ENCODE measurements around the gene TBC1D10A.

TBC1D10A gene

DNA sequence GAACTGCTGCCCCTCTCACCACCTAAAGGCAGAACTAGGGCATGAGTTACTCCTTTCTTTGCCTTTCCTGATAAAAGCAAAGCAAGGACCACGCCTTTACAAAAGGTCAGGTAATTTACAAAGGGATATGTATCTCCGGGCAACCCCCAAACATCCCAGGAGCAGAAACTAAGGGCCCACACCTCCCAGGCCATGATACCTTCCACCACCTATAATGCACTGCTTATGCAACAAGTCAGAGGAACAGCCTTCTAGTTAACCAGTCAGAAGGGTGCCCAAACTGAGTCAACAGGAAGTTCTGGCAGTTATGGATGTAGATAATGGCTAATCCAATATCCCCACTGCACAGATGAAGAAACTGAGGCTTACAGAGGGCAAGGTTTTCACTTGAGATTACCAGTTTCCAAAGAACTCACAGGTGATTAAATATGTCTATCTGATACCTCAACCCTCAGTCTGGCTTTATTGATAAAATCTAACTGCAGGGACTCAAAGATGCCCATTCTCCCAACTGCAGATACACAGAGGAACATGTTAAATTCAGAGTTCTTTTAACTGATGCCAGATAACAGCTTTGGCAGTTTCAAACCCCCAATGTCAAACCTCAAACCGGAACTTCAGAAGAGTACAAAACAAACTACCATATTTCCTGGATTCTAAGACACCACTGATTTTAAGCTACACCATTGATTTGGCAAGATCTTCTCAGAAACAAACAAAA, 20.7 kb downstream of the TBC1D10A start:
- ChIA-PET CTCF (interaction anchor here (1.2 to 22.3 kb wide), 3 partner anchors 9 to 84 kb away, joined by 3 to 268 read pairs (median 11); partner anchors contain the start of gene CASTOR1), POLR2A (no interaction called here)
- TF ChIP-seq, protein P1, sequence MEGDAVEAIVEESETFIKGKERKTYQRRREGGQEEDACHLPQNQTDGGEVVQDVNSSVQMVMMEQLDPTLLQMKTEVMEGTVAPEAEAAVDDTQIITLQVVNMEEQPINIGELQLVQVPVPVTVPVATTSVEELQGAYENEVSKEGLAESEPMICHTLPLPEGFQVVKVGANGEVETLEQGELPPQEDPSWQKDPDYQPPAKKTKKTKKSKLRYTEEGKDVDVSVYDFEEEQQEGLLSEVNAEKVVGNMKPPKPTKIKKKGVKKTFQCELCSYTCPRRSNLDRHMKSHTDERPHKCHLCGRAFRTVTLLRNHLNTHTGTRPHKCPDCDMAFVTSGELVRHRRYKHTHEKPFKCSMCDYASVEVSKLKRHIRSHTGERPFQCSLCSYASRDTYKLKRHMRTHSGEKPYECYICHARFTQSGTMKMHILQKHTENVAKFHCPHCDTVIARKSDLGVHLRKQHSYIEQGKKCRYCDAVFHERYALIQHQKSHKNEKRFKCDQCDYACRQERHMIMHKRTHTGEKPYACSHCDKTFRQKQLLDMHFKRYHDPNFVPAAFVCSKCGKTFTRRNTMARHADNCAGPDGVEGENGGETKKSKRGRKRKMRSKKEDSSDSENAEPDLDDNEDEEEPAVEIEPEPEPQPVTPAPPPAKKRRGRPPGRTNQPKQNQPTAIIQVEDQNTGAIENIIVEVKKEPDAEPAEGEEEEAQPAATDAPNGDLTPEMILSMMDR (IDR thresholded peaks at IDR 0.05; ENCODE audit: control extremely low read depth, extremely low read depth, low read depth, missing control alignments) = no peak
- DNase-seq (ENCODE audit: extremely low spot score) = no peak

DNA sequence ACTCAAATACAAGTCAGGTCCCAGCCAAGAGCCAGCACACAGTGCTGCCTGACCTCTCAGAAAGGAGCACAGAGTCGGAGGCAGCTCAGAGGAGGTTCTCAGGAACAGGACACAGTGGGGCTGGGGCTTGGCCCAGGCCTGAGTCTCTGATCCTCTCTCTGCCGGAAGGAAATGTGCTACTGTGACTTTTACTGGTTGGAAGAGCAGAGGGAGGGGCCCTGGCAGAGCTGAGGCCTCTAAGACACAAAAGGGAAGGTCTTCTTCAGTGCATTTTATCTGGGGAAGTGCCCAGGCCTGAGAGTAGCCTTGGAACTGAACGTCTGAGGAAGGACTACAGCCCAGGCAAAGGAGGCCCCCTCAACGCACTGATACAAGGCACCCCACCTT, 21.2 kb downstream of the TBC1D10A start:
- TF ChIP-seq, protein P1 (IDR thresholded peaks at IDR 0.05; ENCODE audit: control extremely low read depth, extremely low read depth, low read depth, missing control alignments) = no peak
- ChIA-PET CTCF (interaction anchor here (22.3 kb wide), 1 partner anchor 18 kb away, joined by 268 read pairs; the partner anchor contains the start of gene CASTOR1), POLR2A (no interaction called here)
- peak; percentile 69 for DNase-seq (ENCODE audit: extremely low spot score)

DNA sequence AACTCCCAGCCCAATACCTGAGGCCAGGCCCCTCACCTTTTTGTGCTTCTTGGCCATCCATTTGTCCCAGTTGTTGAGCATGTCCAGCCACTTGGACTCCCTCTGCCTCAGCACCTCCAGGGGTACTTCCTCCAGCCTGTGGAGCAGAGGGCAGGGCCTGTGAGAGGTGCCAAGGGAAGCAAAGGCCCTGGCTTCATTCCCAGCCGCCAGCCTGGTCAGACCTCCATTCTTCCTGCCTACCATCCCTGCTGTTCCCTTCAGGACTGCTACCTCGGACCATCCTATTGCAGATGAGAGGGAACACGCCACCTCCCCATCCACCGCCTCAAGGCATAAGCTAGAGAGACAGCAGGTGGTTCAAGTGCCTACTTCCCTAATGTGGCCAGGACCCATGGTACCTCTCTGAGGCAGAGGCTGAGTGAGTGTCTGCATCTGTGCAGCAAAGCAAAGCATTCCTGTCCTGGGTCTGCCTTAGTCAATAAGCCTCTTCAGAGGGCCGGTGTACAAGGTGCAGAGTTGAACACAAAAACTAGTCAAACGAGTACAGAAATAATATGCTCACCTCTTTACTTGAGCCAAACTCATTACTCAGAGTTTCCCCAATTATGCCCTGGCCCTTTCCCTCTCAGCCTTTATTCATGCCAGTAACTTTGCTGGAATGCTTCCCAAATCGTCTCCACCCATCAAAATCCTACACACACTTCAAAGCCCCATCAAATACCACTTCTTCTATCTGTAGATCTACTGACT, 22.1 kb downstream of the TBC1D10A start:
- POLR2A ChIA-PET = interaction anchor here (0.5 kb wide), 1 partner anchor 59 kb away, joined by 3 read pairs; no protein-coding TSS in a partner anchor
- CTCF ChIA-PET = interaction anchor here (1.0 to 22.3 kb wide), 4 partner anchors 11 to 83 kb away, joined by 4 to 268 read pairs (median 6); partner anchors contain the start of genes CASTOR1 and RNF215
- peak; percentile 40 for DNase-seq (ENCODE audit: extremely low spot score)
- TF ChIP-seq, protein P1 (IDR thresholded peaks at IDR 0.05; ENCODE audit: control extremely low read depth, extremely low read depth, low read depth, missing control alignments) = no peak

DNA sequence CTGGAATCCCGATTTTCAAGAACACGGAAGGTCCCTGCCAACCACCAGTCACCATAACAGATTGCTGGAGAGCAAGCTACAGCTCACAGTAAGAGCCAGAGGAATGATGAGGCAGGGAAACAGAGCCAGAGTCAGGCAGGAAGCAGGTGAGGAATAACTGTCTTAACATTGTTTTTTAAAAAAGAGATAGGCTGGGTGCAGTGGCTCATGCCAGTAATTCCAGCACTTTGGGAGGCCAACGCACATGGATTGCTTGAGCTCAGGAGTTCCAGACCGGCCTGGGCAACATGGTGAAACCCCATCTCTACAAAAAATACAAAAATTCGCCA, 24.0 kb downstream of the TBC1D10A start:
- ChIA-PET CTCF (interaction anchor here (1.1 to 22.3 kb wide), 4 partner anchors 10 to 46 kb away, joined by 3 to 268 read pairs (median 4); partner anchors contain the start of gene CASTOR1), POLR2A (no interaction called here)
- TF ChIP-seq, protein P1 (IDR thresholded peaks at IDR 0.05; ENCODE audit: control extremely low read depth, extremely low read depth, low read depth, missing control alignments) = no peak
- no peak for DNase-seq (ENCODE audit: extremely low spot score)

DNA sequence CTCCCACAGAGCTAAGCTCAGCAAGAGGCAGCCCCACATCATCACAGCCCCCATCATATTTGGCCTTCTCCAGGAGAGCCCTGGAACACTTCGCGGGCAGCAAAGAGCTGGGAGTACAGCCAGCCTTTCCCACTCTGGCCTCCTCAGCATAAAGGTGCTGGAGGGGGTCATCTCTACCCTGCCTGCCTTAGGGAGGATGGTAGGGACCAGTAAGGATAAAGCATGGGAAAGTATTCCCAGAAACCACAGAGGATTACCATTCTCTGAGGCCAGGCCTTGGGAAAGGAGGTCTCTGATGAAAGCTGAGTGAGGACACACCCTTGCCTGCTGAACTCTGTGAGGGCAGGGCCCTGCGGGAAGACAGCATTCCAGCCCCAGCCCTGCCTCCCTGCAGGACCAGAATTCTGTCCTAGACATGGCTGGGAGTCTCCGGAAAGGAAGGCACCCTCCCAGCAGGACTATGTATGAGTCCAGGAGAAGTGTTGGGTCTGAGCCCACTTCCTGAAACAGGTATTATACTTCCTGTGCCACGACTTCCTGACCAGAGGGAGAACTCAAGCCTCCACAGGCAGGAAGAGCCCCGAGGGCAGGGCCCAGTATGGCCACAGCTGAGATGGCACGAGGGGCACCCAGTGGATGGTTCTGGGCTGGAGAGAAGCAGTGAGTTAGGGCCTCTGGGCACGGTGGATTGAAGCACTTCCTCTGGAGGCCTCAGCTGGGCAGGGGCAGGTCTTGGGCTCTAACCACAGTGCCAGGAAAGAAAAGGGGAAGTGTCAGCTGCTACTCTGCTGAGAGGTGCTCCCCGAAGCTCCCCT, 24.5 kb downstream of the TBC1D10A start:
- TF ChIP-seq, protein P1 (IDR thresholded peaks at IDR 0.05; ENCODE audit: control extremely low read depth, extremely low read depth, low read depth, missing control alignments) = no peak
- POLR2A ChIA-PET = no interaction called here
- CTCF ChIA-PET = interaction anchor here (1.1 to 22.3 kb wide), 4 partner anchors 11 to 47 kb away, joined by 3 to 268 read pairs (median 4); partner anchors contain the start of gene CASTOR1
- no peak for DNase-seq (ENCODE audit: extremely low spot score)

DNA sequence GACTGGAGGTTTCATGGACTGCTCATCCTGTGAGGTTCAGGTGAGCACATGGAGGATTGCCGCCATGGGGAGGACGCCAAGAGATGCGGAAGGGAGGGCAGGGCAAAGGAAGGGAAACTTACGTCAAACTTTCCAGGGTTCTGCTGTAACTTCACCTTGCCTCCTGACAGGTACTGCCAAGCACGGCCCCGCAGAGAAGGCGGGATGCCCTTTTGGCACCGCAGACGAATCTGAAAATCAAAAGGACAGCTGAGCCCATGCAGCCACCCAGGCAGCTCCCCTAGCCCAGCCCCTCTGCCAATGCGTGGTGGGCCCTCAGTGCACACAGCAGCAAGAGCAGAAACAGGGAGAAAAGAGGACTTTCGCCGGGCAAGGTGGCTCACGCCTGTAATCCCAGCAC, 27.4 kb downstream of the TBC1D10A start:
- ChIA-PET CTCF (interaction anchor here (22.3 kb wide), 1 partner anchor 12 kb away, joined by 268 read pairs; the partner anchor contains the start of gene CASTOR1), POLR2A (no interaction called here)
- no peak for DNase-seq (ENCODE audit: extremely low spot score)
- TF ChIP-seq, protein P1 (IDR thresholded peaks at IDR 0.05; ENCODE audit: control extremely low read depth, extremely low read depth, low read depth, missing control alignments) = no peak

All from GM10248 (cell line).